HG02870 (cell line): ENCODE measurements around the gene MNT.

ENCODE experiments used
- ATAC-seq: cut with Tn5 transposase; IDR thresholded peaks from one replicate; pipeline ENCODE4 v1.9.1; 2021; ENCODE audit warnings: mild to moderate bottlenecking, moderate library complexity; ENCODE audit not compliant: unreplicated experiment

Gene MNT

GRCh38 chr17:2383628-2384167 is 17.2 kb downstream of the MNT start:
- ATAC-seq = no peak

DNA sequence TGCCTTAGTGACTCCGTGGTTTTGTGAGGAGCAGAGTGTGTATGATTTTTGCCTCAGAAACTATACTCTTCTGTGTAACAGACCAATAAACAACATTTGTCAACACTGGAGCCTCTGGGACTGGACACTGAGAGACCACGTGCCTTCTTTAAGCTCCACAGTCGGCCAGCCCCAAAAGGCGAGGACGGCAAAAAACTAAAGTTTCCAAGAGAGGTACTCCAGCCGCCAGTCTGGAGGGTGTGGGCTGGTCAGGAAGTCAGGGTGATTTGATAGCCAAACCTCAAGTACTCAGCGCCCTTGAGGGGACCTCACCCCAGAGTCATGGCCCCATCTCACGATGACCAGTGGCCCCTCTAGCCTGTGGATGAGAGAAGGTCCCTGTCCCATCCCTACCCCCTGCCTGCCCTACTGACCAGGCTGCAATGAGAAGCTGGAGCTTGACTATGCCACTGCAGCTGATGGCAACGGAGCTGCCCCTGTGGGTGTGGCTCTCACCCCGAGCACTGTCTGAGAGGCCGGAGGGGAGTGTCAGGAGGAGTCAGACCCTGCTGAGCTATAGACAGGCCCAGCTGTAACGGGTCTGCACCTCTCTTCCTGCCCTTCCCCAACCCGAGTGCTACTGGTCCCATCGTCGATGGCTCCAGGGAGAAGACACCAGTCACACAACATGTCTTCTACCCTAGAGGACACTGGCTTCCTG is 19.8 kb downstream of the MNT start:
- no peak for ATAC-seq

- ATAC-seq = no peak
These were observed 20.5 kb downstream of the MNT start for GRCh38 chr17:2380226-2380922.

- no peak for ATAC-seq
These were observed 21.2 kb downstream of the MNT start for GRCh38 chr17:2379489-2380225.

DNA sequence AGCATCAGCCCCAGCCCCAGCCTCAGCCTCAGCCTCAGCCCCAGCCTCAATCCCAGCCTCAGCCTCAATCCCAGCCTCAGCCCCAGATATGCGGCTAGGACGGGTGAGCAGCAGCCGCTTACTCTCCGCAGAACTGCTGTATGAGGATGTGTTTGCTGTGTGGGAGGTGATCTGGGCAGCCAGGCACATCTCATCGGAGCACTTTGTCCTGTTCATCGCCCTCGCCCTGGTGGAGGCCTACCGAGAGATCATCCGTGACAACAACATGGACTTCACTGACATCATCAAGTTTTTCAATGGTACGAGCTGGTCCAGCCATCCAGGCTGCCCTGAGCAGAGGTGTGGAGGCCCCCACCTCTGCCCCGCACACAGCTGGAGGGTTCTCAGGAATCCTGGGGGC is 22.0 kb downstream of the MNT start:
- no peak for ATAC-seq

- ATAC-seq = no peak
These were observed 23.2 kb downstream of the MNT start for GRCh38 chr17:2377659-2378058.

DNA sequence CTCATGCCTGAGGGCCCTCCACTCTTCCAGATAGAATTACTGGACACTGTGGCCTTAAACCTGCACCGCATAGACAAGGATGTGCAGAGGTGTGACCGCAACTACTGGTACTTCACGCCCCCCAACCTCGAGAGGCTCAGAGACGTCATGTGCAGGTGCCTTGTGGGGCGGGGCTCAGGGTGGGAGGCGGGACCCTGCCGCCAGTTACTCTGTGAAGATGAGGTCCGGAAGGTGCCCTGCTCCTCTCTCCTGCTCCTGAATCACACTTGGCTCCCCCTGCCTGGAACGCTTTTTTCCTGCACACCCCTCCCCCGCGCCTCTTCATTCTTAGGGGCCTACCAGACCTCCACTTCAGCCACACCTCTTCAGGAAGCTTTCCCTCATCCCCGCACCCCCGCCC is 24.8 kb downstream of the MNT start:
- no peak for ATAC-seq

GRCh38 chr17:2375406-2375805 is 25.5 kb downstream of the MNT start:
- no peak for ATAC-seq

- no peak for ATAC-seq
These were observed 26.1 kb downstream of the MNT start for GRCh38 chr17:2374549-2375285.

GRCh38 chr17:2373179-2373578 is 27.7 kb downstream of the MNT start:
- ATAC-seq = no peak

GRCh38 chr17:2372681-2373080 is 28.2 kb downstream of the MNT start:
- no peak for ATAC-seq

DNA sequence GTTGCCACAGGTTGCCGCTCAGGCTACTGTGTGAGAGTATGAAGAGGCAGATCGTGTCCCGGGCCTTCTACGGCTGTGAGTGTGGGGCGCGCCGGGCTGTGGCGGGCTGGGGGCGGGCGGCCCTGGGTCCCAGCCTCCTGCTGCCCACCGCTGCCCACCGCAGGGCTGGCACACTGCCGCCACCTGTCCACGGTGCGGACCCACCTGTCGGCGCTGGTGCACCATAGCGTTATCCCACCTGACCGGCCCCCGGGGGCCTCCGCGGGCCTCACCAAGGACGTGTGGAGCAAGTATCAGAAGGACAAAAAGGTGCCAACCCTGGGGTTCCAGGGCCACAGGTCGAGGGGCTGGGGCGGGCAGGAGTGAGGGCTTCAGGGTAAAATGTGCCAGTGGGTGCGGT is 28.7 kb downstream of the MNT start:
- ATAC-seq = no peak

GRCh38 chr17:2371183-2372130 is 29.4 kb downstream of the MNT start:
- no peak for ATAC-seq

- no peak for ATAC-seq
These were observed 30.7 kb downstream of the MNT start for GRCh38 chr17:2370211-2370589.

GRCh38 chr17:2369551-2370210 is 31.2 kb downstream of the MNT start:
- no peak for ATAC-seq

DNA sequence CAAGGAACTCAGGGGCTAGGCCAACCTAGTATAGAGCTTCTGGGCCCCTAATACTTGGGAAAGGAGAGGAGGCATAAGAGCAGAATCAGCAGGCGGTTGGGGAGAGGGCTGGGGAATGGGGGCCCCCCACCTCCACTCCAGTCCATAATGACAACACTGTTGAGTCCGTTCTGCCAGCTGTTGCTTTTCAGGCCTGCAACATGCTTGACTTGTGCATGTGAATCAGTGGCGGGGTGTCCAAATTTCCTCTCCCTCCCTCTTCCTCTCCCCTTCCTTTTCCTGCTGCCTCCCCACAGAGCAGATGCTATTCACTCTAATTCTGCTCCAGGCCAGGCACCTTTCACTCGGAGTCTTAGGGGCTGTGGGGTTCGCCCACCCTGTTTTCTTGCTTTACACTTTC is 31.8 kb downstream of the MNT start:
- no peak for ATAC-seq

DNA sequence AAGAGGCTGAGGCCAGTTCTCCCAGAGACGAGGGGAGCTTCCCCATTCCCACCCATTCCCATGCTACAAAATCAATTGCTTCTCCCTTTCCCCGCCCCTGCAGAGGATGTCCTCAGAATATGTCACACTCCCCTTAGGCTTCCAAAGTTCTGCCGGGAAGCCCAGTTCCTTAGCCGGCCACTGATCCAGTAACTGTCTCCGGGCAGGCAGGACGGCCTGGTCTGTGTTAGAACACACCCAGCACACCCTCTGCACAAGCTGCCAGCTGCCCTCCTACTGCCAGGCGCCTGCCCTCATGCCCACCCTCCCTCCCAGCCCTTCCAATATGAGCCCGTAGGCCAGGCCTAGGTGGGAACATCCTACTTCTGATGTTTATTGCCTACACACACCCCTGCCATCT is 32.5 kb downstream of the MNT start:
- ATAC-seq = no peak

DNA sequence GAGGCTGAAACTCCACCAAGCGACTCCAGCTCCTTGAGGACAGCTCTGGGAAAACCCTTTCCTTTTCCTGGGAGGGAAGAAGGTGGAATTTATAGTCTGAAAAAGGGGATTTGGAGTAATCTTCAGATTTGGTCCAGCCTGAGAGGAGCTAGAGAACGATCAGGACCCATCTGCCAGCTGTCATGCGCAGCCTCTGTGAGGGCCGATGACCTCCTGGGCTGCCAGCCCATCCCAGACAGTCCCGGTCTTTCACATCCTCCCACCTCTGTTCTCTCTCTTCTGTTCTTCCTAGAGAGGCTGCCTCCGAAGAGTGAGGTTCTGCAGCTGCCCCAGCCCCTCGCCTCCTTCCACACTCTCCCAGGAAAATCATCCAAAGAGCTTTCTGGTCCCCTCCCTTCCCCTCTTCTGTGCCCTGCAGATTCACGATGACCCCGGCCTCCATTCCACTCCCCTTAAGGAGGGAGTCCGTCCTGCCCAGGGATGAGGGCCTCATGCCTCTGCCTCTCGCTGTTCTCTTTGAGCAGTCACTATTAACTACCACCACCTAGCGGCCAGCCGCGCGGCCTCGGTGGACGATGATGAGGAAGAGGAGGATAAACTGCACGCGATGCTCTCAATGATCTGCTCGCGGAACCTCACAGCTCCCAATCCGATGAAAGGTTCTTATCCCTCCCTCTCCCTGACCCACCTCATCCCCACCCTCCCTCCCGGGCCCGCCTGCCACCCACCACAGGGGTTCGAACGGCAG is 33.9 kb downstream of the MNT start:
- ATAC-seq = no peak

GRCh38 chr17:2365132-2365531 is 35.7 kb downstream of the MNT start:
- ATAC-seq = no peak
